ENCODE data around the gene HIRIP3.

- TF ChIP-seq EZH2phosphoT487 (IDR thresholded peaks at IDR 0.05; ENCODE audit: borderline replicate concordance, low read length) (no peak), CTCF (conservative IDR thresholded peaks at IDR 0.05; ENCODE audit: low read depth, low read length) (no peak)
These were observed 4.2 kb upstream of the HIRIP3 start for GRCh38 chr16:29999605-30000004.
